Measurements from ENCODE around the gene AMOTL1.

GRCh38 chr11:94926271-94926625 lies 158.1 kb downstream of the AMOTL1 start:
- no peak for TF ChIP-seq CTCF (optimal IDR thresholded peaks at IDR 0.05 in 1 of 3, IDR thresholded peaks at IDR 0.05 in 1 of 3, conservative IDR thresholded peaks at IDR 0.05 in 1 of 3; ENCODE audit: extremely low read depth in 1 of 3, insufficient read depth in 2 of 3, low read length in 3 of 3)
- no peak for TF ChIP-seq EZH2 (IDR thresholded peaks at IDR 0.05; ENCODE audit: low read length)

Measured in keratinocyte (primary cell).